GM23338 (cell line): ENCODE measurements around the gene CERS3. TPM values are rescaled to one million over a fixed set of nuclear protein-coding genes. Genes with fewer than 3 reads are reported as not detected.

Experiments
- ATAC-seq: fragments of 200-7000 bp; cut with Tn5 transposase; 3 replicates; pipeline ENCODE4 v1.9.1; 2020
- DNase-seq: peaks from one replicate; pipeline ENCODE4 v3.0.0-alpha.2; 2015; ENCODE audit warnings: low spot score
- H2AFZ ChIP-seq: fragments of 200-600 bp; sonication (generic); 2 replicates; pipeline ENCODE4 v1.8.0; 2016; ENCODE audit warnings: antibody characterized with exemption, mild to moderate bottlenecking, moderate library complexity
- H3F3A ChIP-seq: fragments of 200-600 bp; sonication (generic); replicated peaks from 2 replicates; pipeline ENCODE4 v1.8.0; 2017; ENCODE audit warnings: antibody characterized with exemption, mixed run types, low read depth
- H3K27ac ChIP-seq: fragments of 200-600 bp; sonication (generic); 2 replicates; pipeline ENCODE4 v1.6.1; 2016; ENCODE audit warnings: low read depth
- H3K27me3 ChIP-seq: fragments of 200-600 bp; sonication (generic); 2 replicates; pipeline ENCODE4 v1.8.0; 2016; ENCODE audit warnings: mild to moderate bottlenecking, mixed run types, moderate library complexity; ENCODE audit not compliant: insufficient read depth
- H3K36me3 ChIP-seq: fragments of 200-600 bp; sonication (generic); 2 replicates; pipeline ENCODE4 v1.8.0; 2016; ENCODE audit warnings: mild to moderate bottlenecking; ENCODE audit not compliant: insufficient read depth
- H3K4me1 ChIP-seq: fragments of 200-600 bp; sonication (generic); 2 replicates; pipeline ENCODE4 v1.8.0; 2016; ENCODE audit warnings: mild to moderate bottlenecking, moderate library complexity; ENCODE audit not compliant: insufficient read depth
- H3K4me2 ChIP-seq: fragments of 200-600 bp; sonication (generic); 2 replicates; pipeline ENCODE4 v1.7.1; 2017; ENCODE audit warnings: mixed run types
- H3K4me3 ChIP-seq: fragments of 200-600 bp; sonication (generic); 2 replicates; pipeline ENCODE4 v1.6.1; 2016; ENCODE audit warnings: mixed run types
- H3K79me2 ChIP-seq: fragments of 200-600 bp; sonication (generic); replicated peaks from 2 replicates; pipeline ENCODE4 v1.8.0; 2017; ENCODE audit warnings: mild to moderate bottlenecking; ENCODE audit not compliant: insufficient read depth
- H3K9me2 ChIP-seq: fragments of 200-600 bp; sonication (generic); 2 replicates; pipeline ENCODE4 v1.8.0; 2017; ENCODE audit not compliant: insufficient read depth
- H4K20me1 ChIP-seq: fragments of 200-600 bp; sonication (generic); replicated peaks from 2 replicates; pipeline ENCODE4 v1.8.0; 2017; ENCODE audit warnings: mild to moderate bottlenecking; ENCODE audit not compliant: insufficient read depth
- H3K27ac Mint-ChIP-seq: 2 replicates; pipeline ENCODE4 v1.8.0; 2020; ENCODE audit warnings: inconsistent platforms, mild to moderate bottlenecking, moderate library complexity, mixed read lengths
- H3K27me3 Mint-ChIP-seq: 3 replicates; pipeline ENCODE4 v1.8.0; 2022; ENCODE audit warnings: low read depth, mild to moderate bottlenecking, moderate library complexity, mixed read lengths, inconsistent platforms; ENCODE audit not compliant: insufficient read depth, poor library complexity
- H3K36me3 Mint-ChIP-seq: 3 replicates; pipeline ENCODE4 v1.8.0; 2021; ENCODE audit warnings: low read depth, mild to moderate bottlenecking, inconsistent platforms, moderate library complexity, mixed read lengths
- H3K4me1 Mint-ChIP-seq: 3 replicates; pipeline ENCODE4 v1.8.0; 2020; ENCODE audit warnings: mild to moderate bottlenecking, inconsistent platforms, mixed read lengths
- H3K4me3 Mint-ChIP-seq: 3 replicates; pipeline ENCODE4 v1.8.0; 2021; ENCODE audit warnings: moderate library complexity, mild to moderate bottlenecking, inconsistent platforms, mixed read lengths
- H3K9me3 Mint-ChIP-seq: 3 replicates; pipeline ENCODE4 v1.8.0; 2020; ENCODE audit warnings: moderate library complexity, mild to moderate bottlenecking, inconsistent platforms, mixed read lengths
- CTCF ChIP-seq, 2 experiments: fragments of 200-600 bp in 1 of 2; sonication (generic) in 1 of 2; conservative IDR thresholded peaks; 2 replicates each; pipeline versions ENCODE4 v1.5.1 to v1.6.1; 2016 to 2017; ENCODE audit warnings: antibody characterized with exemption in 2 of 2, low read depth in 2 of 2, mild to moderate bottlenecking in 2 of 2, moderate library complexity in 1 of 2
- EZH2 ChIP-seq: fragments of 200-600 bp; sonication (generic); IDR thresholded peaks from one replicate; pipeline ENCODE4 v1.8.0; 2017; ENCODE audit warnings: antibody characterized with exemption, mild to moderate bottlenecking, low read depth; ENCODE audit not compliant: unreplicated experiment
- EZH2phosphoT487 ChIP-seq: fragments of 200-600 bp; sonication (generic); IDR thresholded peaks from one replicate; pipeline ENCODE4 v1.8.1; 2018; ENCODE audit warnings: antibody characterized with exemption; ENCODE audit not compliant: unreplicated experiment
- NANOG ChIP-seq: IDR thresholded peaks from 2 replicates; pipeline ENCODE4 v1.6.1; 2016; ENCODE audit warnings: antibody characterized with exemption, borderline replicate concordance
- POLR2AphosphoS5 ChIP-seq: IDR thresholded peaks from 2 replicates; pipeline ENCODE4 v1.6.1; 2016; ENCODE audit warnings: antibody characterized with exemption, low read depth
- REST ChIP-seq: IDR thresholded peaks from one replicate; pipeline ENCODE4 v1.6.1; 2018; ENCODE audit warnings: antibody characterized with exemption; ENCODE audit not compliant: unreplicated experiment
- ZNF114 ChIP-seq: fragments of 250-450 bp; sonication (Bioruptor Pico); IDR thresholded peaks from 2 replicates; pipeline ENCODE4 v1.5.0; 2020; ENCODE audit warnings: mild to moderate bottlenecking, moderate library complexity
- ZNF331 ChIP-seq: fragments of 250-450 bp; sonication (Bioruptor Pico); IDR thresholded peaks from 2 replicates; pipeline ENCODE4 v1.5.0; 2020; ENCODE audit warnings: low read depth, mild to moderate bottlenecking, moderate library complexity
- ZNF462 ChIP-seq: fragments of 250-450 bp; sonication (Bioruptor Pico); IDR thresholded peaks from 2 replicates; pipeline ENCODE4 v1.5.0; 2020; ENCODE audit warnings: mild to moderate bottlenecking, moderate library complexity
- polyA plus RNA-seq: library from polyadenylated mRNA; unstranded; fragments of >200 nt; fragmentation: Nextera tagmentation; extraction: Ambion mirVana; gene quantifications from 2 replicates; pipeline ENCODE4 v1.2.1, GENCODE V29; 2016
- total RNA-seq: library from RNA; depleted of rRNA; stranded (reverse); fragments of >200 nt; shearing (Covaris generic); gene quantifications from 2 replicates; pipeline ENCODE4 v1.2.3, GENCODE V29; 2014

The CERS3 gene
- total and polyA plus RNA-seq, 2 experiments from 2014 or later = 1.8 to 2.2 TPM

- Mint-ChIP-seq H3K36me3 (no peaks in the 10 kb centered on the region), H3K27me3 (no peaks in the 10 kb centered on the region), H3K4me1 (no peaks in the 10 kb centered on the region), H3K27ac (no peak overlapping the region), H3K4me3 (no peak overlapping the region), H3K9me3 (no peaks in the 10 kb centered on the region; the same call in 2 of the 3 replicates)
- TF ChIP-seq REST (no peak), POLR2AphosphoS5 (no peak), ZNF462 (CRISPR knock-in tag) (no peak), ZNF114 (no peak), EZH2phosphoT487 (no peak), CTCF (conservative IDR thresholded peaks at IDR 0.05; ENCODE audit: low read depth in 2 of 2) (no peak), ZNF331 (CRISPR knock-in tag) (no peak), EZH2 (no peak), NANOG (no peak)
- H3K27me3 ChIP-seq = no peaks in the 10 kb centered on the region
- no peaks in the 10 kb centered on the region for H3K36me3 ChIP-seq
- no peak overlapping the region for H3K4me3 ChIP-seq
- H3K79me2 ChIP-seq = no peaks in the 10 kb centered on the region
- H2AFZ ChIP-seq = no peak overlapping the region
- H3K4me2 ChIP-seq = no peak overlapping the region
- ATAC-seq (no peak), DNase-seq (no peak)
- H4K20me1 ChIP-seq = no peaks in the 10 kb centered on the region
- H3K27ac ChIP-seq = no peak overlapping the region
- H3K4me1 ChIP-seq = no peaks in the 10 kb centered on the region
- H3K9me2 ChIP-seq = no peaks in the 10 kb centered on the region
- H3F3A ChIP-seq = no peaks in the 10 kb centered on the region
Measured at GRCh38 chr15:100495861-100496260, 32.9 kb downstream of the CERS3 start.
